HG03571 (cell line): ENCODE results near the gene MASTL.
"Not testable (repeated sequence)": the region's sequence is repeated elsewhere in the genome, so short reads cannot be mapped to it uniquely, and the experiment has no call there.

ENCODE experiments used
- ATAC-seq: cut with Tn5 transposase; IDR thresholded peaks from one replicate; pipeline ENCODE4 v1.9.1; 2021; ENCODE audit not compliant: unreplicated experiment

The MASTL gene

GRCh38 chr10:27155066-27155754, at the start of gene MASTL:
Gene MASTL, plus strand, starts transcription at chr10:27155352. Its CDS starts 75 bp downstream, at chr10:27155427.
- ATAC-seq = peak; percentile 86

- ATAC-seq = no peak
Observed at GRCh38 chr10:27108165-27108564, 47.0 kb upstream of the MASTL start.

GRCh38 chr10:27134371-27134770, 20.8 kb upstream of the MASTL start:
- ATAC-seq = no peak

GRCh38 chr10:27138277-27138676, 16.9 kb upstream of the MASTL start:
- ATAC-seq = no peak

GRCh38 chr10:27143686-27144085, 11.5 kb upstream of the MASTL start:
- ATAC-seq = no peak

- no peak for ATAC-seq
Observed at GRCh38 chr10:27145937-27146336, 9.2 kb upstream of the MASTL start.

GRCh38 chr10:27147701-27148100, 7.5 kb upstream of the MASTL start:
- ATAC-seq = no peak

- ATAC-seq = no peak
Observed at GRCh38 chr10:27150261-27150660, 4.9 kb upstream of the MASTL start.

GRCh38 chr10:27152687-27153086, 2.5 kb upstream of the MASTL start:
- ATAC-seq = no peak

- ATAC-seq = no peak
Observed at GRCh38 chr10:27153329-27153728, 1.8 kb upstream of the MASTL start.

GRCh38 chr10:27153845-27154193, 1.3 kb upstream of the MASTL start:
- peak; percentile 6 for ATAC-seq

GRCh38 chr10:27156566-27156965, 1.4 kb downstream of the MASTL start:
- ATAC-seq = not testable (repeated sequence)

GRCh38 chr10:27157150-27157549, 2.0 kb downstream of the MASTL start:
- ATAC-seq = no peak

- ATAC-seq = no peak
Observed at GRCh38 chr10:27158421-27158820, 3.3 kb downstream of the MASTL start.

GRCh38 chr10:27169849-27170248, 14.7 kb downstream of the MASTL start:
- ATAC-seq = no peak

- ATAC-seq = no peak
Observed at GRCh38 chr10:27188259-27188658, 33.1 kb downstream of the MASTL start.

- no peak for ATAC-seq
Observed at GRCh38 chr10:27188897-27189296, 33.7 kb downstream of the MASTL start.

- no peak for ATAC-seq
Observed at GRCh38 chr10:27190508-27190907, 35.4 kb downstream of the MASTL start.

- no peak for ATAC-seq
Observed at GRCh38 chr10:27192284-27192683, 37.1 kb downstream of the MASTL start.

GRCh38 chr10:27197980-27198620, 42.9 kb downstream of the MASTL start:
- ATAC-seq = no peak

GRCh38 chr10:27203806-27204205, 48.7 kb downstream of the MASTL start:
- ATAC-seq = no peak

- no peak for ATAC-seq
Observed at GRCh38 chr10:27207350-27207749, 52.2 kb downstream of the MASTL start.

GRCh38 chr10:27223964-27224363, 68.8 kb downstream of the MASTL start:
- ATAC-seq = no peak
